ENCODE results near the gene PACRGL. TPM values are rescaled to one million over a fixed set of nuclear protein-coding genes. Genes with fewer than 3 reads are reported as not detected.

Gene PACRGL
- total RNA-seq = 10 to 100 TPM; 20.5 to 45.8 (median 30.4) TPM

DNA sequence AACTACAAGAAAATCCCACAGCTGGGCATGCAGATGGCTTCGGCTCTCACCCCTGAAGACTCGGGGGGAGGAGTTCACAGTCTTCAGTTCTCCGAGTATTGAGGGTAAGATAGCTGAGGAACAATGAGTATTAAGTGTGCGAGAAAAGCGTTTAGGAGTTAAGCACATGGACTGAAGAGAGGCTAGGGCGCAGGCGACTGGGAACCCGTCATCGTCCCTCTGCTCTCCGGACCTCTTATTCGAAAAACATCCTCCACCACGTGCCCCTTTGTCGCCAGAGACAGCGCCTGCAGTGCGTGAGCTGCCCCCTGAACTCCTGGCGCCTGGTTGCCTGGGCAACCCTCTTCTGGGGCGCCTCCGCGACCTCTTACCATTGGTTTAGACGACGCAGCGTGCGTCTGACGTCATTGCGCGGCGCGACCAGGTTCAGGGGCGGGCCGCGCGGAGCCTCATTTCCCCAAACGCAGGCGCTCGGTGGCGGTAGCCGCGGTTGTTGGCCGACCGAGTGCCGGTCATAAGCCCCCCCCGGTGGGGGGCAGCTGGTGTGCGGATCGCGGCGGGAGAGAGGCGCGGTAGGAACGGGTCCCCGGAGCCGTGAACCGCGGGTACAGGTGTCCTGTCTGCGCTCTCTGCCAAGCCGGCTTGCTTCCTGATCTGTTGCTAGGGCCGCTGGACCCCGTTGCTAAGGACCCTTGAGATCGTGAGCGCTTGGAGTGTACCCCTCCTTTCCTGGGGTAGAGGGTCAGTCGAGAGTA, at the start of gene PACRGL:
TSS of gene PACRGL (plus strand) at position 452 of the 755 bp plus-strand sequence. CDS start 4,024 bp downstream, outside the sequence.
- under 1% methylated on average over 22 of the region's 60 CpGs for WGBS
- Histone ChIP-seq H3K4me3 (peak within 1 kb of the TSS; percentile 91), H3K4me1 (peaks cover 26% of the 10 kb centered on the region), H3K36me3 (peaks cover 9% of the 10 kb centered on the region), H3K27me3 (no peaks in the 10 kb centered on the region), H3K9me3 (no peaks in the 10 kb centered on the region), H3K27ac (peak within 1 kb of the TSS; percentile 85)
- TF ChIP-seq POLR2AphosphoS5 (IDR thresholded peaks at IDR 0.05) (peak in 2 of 3 donors; percentile 39 to 73), POLR2A (IDR thresholded peaks at IDR 0.05) (peak in 1 of 2 donors; percentile 57), EP300 (IDR thresholded peaks at IDR 0.05) (no peak)
- TF ChIP-seq, protein P1, sequence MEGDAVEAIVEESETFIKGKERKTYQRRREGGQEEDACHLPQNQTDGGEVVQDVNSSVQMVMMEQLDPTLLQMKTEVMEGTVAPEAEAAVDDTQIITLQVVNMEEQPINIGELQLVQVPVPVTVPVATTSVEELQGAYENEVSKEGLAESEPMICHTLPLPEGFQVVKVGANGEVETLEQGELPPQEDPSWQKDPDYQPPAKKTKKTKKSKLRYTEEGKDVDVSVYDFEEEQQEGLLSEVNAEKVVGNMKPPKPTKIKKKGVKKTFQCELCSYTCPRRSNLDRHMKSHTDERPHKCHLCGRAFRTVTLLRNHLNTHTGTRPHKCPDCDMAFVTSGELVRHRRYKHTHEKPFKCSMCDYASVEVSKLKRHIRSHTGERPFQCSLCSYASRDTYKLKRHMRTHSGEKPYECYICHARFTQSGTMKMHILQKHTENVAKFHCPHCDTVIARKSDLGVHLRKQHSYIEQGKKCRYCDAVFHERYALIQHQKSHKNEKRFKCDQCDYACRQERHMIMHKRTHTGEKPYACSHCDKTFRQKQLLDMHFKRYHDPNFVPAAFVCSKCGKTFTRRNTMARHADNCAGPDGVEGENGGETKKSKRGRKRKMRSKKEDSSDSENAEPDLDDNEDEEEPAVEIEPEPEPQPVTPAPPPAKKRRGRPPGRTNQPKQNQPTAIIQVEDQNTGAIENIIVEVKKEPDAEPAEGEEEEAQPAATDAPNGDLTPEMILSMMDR (IDR thresholded peaks at IDR 0.05) = no peak
- DNase-seq (ENCODE audit: low spot score in 2 of 2) = peak; percentile 95 to 97

DNA sequence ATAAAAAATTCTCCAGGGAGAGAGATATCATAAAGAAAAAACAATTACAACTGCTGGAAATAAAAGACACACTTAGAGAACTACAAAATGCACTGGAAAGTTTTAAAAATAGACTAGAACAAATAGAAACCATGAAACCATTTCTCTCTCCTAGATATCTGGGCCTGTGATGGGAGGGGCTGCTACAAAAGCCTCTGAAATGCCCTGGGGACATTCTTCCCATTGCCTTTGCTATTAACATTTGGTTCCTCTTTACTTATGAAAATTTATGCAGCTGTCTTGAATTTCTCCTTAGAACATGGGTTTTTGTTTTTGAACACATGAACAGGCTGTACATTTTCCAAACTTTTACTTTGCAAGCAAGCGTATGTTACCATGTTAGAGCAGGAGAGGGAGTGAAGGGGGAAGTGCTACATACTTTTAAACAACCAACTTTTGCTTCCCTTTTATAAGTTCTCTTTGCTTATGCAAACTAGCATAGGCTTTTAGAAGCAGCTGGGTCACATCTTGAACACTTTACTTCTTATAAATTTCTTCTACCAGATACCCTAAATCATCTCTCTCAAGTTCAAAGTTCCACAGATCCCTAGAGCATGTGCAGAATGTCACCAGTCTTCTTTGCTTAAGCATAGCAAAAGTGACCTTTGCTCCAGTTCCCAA, 47.9 kb upstream of the PACRGL start:
- H3K27ac ChIP-seq = no peak overlapping the region
- TF ChIP-seq POLR2A (IDR thresholded peaks at IDR 0.05) = no peak
- TF ChIP-seq, protein P1 (IDR thresholded peaks at IDR 0.05) = no peak
- no peak for TF ChIP-seq EP300 (IDR thresholded peaks at IDR 0.05)
- TF ChIP-seq POLR2AphosphoS5 (IDR thresholded peaks at IDR 0.05) = no peak
- H3K27me3 ChIP-seq = no peaks in the 10 kb centered on the region
- H3K4me1 ChIP-seq = no peaks in the 10 kb centered on the region
- DNase-seq (ENCODE audit: low spot score in 2 of 2) = no peak
- H3K4me3 ChIP-seq = no peak overlapping the region
- WGBS = 68% methylated on average over 1 of the region's 1 CpG
- H3K9me3 ChIP-seq = no peaks in the 10 kb centered on the region
- no peaks in the 10 kb centered on the region for H3K36me3 ChIP-seq

DNA sequence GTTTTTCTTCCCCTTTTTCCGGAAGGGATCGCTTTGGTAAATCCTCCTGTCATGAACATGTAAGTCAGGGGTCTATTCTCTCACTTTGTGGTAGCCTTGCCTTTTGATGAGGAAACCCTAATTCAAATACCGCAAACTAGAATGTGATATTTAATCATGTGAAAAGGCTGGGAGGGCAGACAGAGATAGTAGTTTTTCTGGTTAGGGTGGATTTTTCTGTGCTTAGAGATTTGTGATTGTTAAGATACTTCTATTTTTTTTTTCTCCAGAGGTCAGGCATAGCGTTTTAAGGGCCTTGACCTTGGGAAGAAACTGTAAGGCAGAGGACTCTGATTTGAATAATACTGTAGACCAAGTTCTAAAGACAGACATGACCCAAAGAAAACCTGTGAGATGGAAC, 41.8 kb upstream of the PACRGL start:
- Histone ChIP-seq H3K36me3 (no peaks in the 10 kb centered on the region), H3K27me3 (no peaks in the 10 kb centered on the region), H3K27ac (no peak overlapping the region), H3K9me3 (no peaks in the 10 kb centered on the region), H3K4me3 (no peak overlapping the region), H3K4me1 (no peaks in the 10 kb centered on the region)
- WGBS = 43% methylated on average over 4 of the region's 4 CpGs
- no peak for DNase-seq (ENCODE audit: low spot score in 2 of 2)
- TF ChIP-seq, protein P1 (IDR thresholded peaks at IDR 0.05) = no peak
- TF ChIP-seq POLR2AphosphoS5 (IDR thresholded peaks at IDR 0.05) = no peak
- no peak for TF ChIP-seq EP300 (IDR thresholded peaks at IDR 0.05)
- no peak for TF ChIP-seq POLR2A (IDR thresholded peaks at IDR 0.05)

DNA sequence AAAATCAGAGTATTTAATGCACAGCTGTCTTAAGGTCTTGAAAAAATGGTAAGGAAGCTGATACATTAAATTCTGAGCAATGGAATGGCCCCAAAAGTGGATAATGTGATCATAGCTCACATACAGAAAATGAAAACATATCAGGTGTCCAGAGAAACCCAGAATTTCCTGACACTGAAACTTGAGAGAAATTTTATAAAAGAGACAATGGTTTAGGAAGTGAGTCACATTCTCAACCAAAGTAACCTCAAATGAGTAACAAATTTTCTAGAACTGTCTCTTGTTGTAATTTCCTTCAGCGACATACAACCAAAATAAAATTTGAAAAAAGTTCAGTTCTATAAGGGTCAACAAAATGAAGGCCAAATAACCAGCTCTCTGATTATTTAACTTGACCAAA, 37.4 kb upstream of the PACRGL start:
- DNase-seq (ENCODE audit: low spot score in 2 of 2) = no peak
- 65% methylated on average over 1 of the region's 1 CpG for WGBS
- Histone ChIP-seq H3K27ac (no peak overlapping the region), H3K4me3 (no peak overlapping the region), H3K36me3 (no peaks in the 10 kb centered on the region), H3K27me3 (no peaks in the 10 kb centered on the region), H3K4me1 (no peaks in the 10 kb centered on the region), H3K9me3 (no peaks in the 10 kb centered on the region)
- no peak for TF ChIP-seq POLR2AphosphoS5 (IDR thresholded peaks at IDR 0.05)
- no peak for TF ChIP-seq EP300 (IDR thresholded peaks at IDR 0.05)
- no peak for TF ChIP-seq POLR2A (IDR thresholded peaks at IDR 0.05)

DNA sequence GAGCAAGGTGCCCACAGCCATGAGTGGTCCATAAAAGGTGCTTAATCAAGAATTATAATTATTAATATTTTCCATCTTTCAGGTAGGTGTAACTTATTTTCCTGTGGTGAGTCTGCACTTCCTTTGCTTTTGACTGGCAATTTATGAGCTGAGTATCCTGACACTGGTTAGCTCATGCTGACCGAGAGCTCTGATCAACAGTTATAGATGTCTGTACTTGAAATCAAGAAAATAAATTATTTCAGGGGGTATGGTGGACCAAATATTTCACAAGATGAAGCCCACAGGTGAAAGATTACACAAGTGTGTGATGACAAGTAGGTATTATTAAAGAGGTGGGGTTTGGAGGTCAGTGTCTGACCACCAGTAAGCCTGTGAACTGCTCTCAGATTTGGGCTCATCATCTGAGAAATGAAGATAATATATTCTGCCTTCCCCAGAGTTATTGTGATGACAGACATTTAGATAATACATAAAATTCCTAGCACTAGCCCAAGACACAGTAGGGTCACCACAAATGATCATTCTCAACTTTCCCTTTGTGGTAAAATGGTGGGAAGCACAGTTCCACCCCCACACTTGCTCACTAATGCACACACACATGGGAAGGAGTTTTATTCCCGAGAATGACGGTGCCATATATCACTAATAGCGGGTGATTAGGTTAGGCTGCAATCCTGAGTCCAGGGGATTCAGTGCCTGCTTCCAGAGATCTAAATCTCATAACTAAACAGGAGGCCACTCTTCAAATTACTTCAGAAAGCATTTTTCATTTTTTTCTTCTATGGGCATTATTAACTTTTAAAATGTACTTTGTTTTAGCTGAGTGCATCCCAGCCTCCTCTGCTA, 34.0 kb upstream of the PACRGL start:
- Histone ChIP-seq H3K4me1 (no peaks in the 10 kb centered on the region), H3K27me3 (no peaks in the 10 kb centered on the region), H3K27ac (no peak overlapping the region), H3K36me3 (no peaks in the 10 kb centered on the region), H3K4me3 (no peak overlapping the region), H3K9me3 (no peaks in the 10 kb centered on the region)
- 54% methylated on average over 4 of the region's 4 CpGs for WGBS
- TF ChIP-seq, protein P1 (IDR thresholded peaks at IDR 0.05) = no peak
- no peak for TF ChIP-seq POLR2AphosphoS5 (IDR thresholded peaks at IDR 0.05)
- no peak for TF ChIP-seq POLR2A (IDR thresholded peaks at IDR 0.05)
- no peak for TF ChIP-seq EP300 (IDR thresholded peaks at IDR 0.05)
- no peak for DNase-seq (ENCODE audit: low spot score in 2 of 2)

Data from suprapubic skin (tissue), 4 donors.